ENCODE data around the gene SLC38A3. TPM values are rescaled to one million over a fixed set of nuclear protein-coding genes. Genes with fewer than 3 reads are reported as not detected.

Gene SLC38A3
- total RNA-seq, 1 donor from 2014 or later: 1.2 TPM

- peak; percentile 14 for TF ChIP-seq CTCF (IDR thresholded peaks at IDR 0.05)
- no peak overlapping the region for H3K4me3 Mint-ChIP-seq (ENCODE audit: unreplicated experiment)
- peaks cover 61% of the 10 kb centered on the region for H3K4me1 Mint-ChIP-seq (ENCODE audit: low read depth)
- H3K36me3 Mint-ChIP-seq (ENCODE audit: low read depth): no peaks in the 10 kb centered on the region
- DNase-seq (ENCODE audit: low spot score): no peak
- peak overlapping the region; percentile 74 for H3K27ac Mint-ChIP-seq (ENCODE audit: unreplicated experiment)
- H3K27me3 Mint-ChIP-seq (ENCODE audit: low read depth): no peaks in the 10 kb centered on the region
- H3K9me3 Mint-ChIP-seq (ENCODE audit: low read depth): no peaks in the 10 kb centered on the region
Observed at GRCh38 chr3:50158530-50159146, 46.4 kb upstream of the SLC38A3 start.

- peaks cover 77% of the 10 kb centered on the region for H3K4me1 Mint-ChIP-seq (ENCODE audit: low read depth)
Observed at GRCh38 chr3:50160561-50160983, 44.5 kb upstream of the SLC38A3 start.

GRCh38 chr3:50161320-50161719, 43.8 kb upstream of the SLC38A3 start:
- Mint-ChIP-seq H3K9me3 (ENCODE audit: low read depth) (no peaks in the 10 kb centered on the region), H3K27ac (ENCODE audit: unreplicated experiment) (no peak overlapping the region), H3K36me3 (ENCODE audit: low read depth) (no peaks in the 10 kb centered on the region), H3K27me3 (ENCODE audit: low read depth) (no peaks in the 10 kb centered on the region), H3K4me3 (ENCODE audit: unreplicated experiment) (no peak overlapping the region), H3K4me1 (ENCODE audit: low read depth) (peaks cover 77% of the 10 kb centered on the region)
- no peak for TF ChIP-seq CTCF (IDR thresholded peaks at IDR 0.05)
- DNase-seq (ENCODE audit: low spot score): no peak

More at GRCh38 chr3:50160561-50160983, 44.5 kb upstream of the SLC38A3 start:
- H3K4me3 Mint-ChIP-seq (ENCODE audit: unreplicated experiment): no peak overlapping the region
- H3K9me3 Mint-ChIP-seq (ENCODE audit: low read depth): no peaks in the 10 kb centered on the region
- H3K36me3 Mint-ChIP-seq (ENCODE audit: low read depth): no peaks in the 10 kb centered on the region
- TF ChIP-seq CTCF (IDR thresholded peaks at IDR 0.05): no peak
- H3K27ac Mint-ChIP-seq (ENCODE audit: unreplicated experiment): no peak overlapping the region
- H3K27me3 Mint-ChIP-seq (ENCODE audit: low read depth): no peaks in the 10 kb centered on the region
- DNase-seq (ENCODE audit: low spot score): no peak

- Mint-ChIP-seq H3K36me3 (ENCODE audit: low read depth) (no peaks in the 10 kb centered on the region), H3K9me3 (ENCODE audit: low read depth) (no peaks in the 10 kb centered on the region), H3K4me3 (ENCODE audit: unreplicated experiment) (no peak overlapping the region), H3K27ac (ENCODE audit: unreplicated experiment) (peak overlapping the region; percentile 71), H3K4me1 (ENCODE audit: low read depth) (peaks cover 83% of the 10 kb centered on the region), H3K27me3 (ENCODE audit: low read depth) (no peaks in the 10 kb centered on the region)
- DNase-seq (ENCODE audit: low spot score): no peak
- no peak for TF ChIP-seq CTCF (IDR thresholded peaks at IDR 0.05)
Observed at GRCh38 chr3:50162034-50162883, 42.8 kb upstream of the SLC38A3 start.

GRCh38 chr3:50163572-50164455, 41.3 kb upstream of the SLC38A3 start:
- Mint-ChIP-seq H3K27ac (ENCODE audit: unreplicated experiment) (peak overlapping the region; percentile 93), H3K27me3 (ENCODE audit: low read depth) (no peaks in the 10 kb centered on the region), H3K4me3 (ENCODE audit: unreplicated experiment) (peak overlapping the region; percentile 28), H3K36me3 (ENCODE audit: low read depth) (no peaks in the 10 kb centered on the region), H3K4me1 (ENCODE audit: low read depth) (peaks cover 74% of the 10 kb centered on the region), H3K9me3 (ENCODE audit: low read depth) (no peaks in the 10 kb centered on the region)
- DNase-seq (ENCODE audit: low spot score): no peak
- TF ChIP-seq CTCF (IDR thresholded peaks at IDR 0.05): no peak
